ENCODE measurements around the gene SUN2. TPM values are rescaled to one million over a fixed set of nuclear protein-coding genes. Genes with fewer than 3 reads are reported as not detected.
"Not testable (repeated sequence)": the region's sequence is repeated elsewhere in the genome, so short reads cannot be mapped to it uniquely, and the experiment has no call there.

Gene SUN2
- 156 and 172 TPM in 2 replicates for polyA plus RNA-seq
- 111 and 142 TPM in 2 replicates for polyA minus RNA-seq

- Histone ChIP-seq H3K4me2 (ENCODE audit: low read length) (peak within 1 kb of the TSS; percentile 81), H3K27ac (ENCODE audit: low read length) (peak within 1 kb of the TSS; percentile 91), H2AFZ (ENCODE audit: low read depth, low read length) (peak within 1 kb of the TSS; percentile 69), H3K79me2 (replicated peaks; ENCODE audit: insufficient read depth, low read length) (peaks cover 25% of the 10 kb centered on the region), H3F3A (ENCODE audit: insufficient read depth, low read length, poor library complexity, severe bottlenecking) (no peaks in the 10 kb centered on the region), H4K20me1 (ENCODE audit: insufficient read depth) (no peaks in the 10 kb centered on the region), H3K9me2 (ENCODE audit: insufficient read depth, low read length) (no peaks in the 10 kb centered on the region), H3K4me3 (ENCODE audit: low read length) (peak within 1 kb of the TSS; percentile 95), H3K36me3 (ENCODE audit: insufficient read depth, low read length) (no peaks in the 10 kb centered on the region), H3K9ac (ENCODE audit: low read length) (peak within 1 kb of the TSS; percentile 92), H3K9me3 (ENCODE audit: low read length) (no peaks in the 10 kb centered on the region), H3K27me3 (ENCODE audit: insufficient read depth, low read depth, low read length) (no peaks in the 10 kb centered on the region)
- TF ChIP-seq MXI1 (conservative IDR thresholded peaks at IDR 0.05; ENCODE audit: poor library complexity, severe bottlenecking) (peak; percentile 76), RAD21 (conservative IDR thresholded peaks at IDR 0.05) (no peak), EZH2 (IDR thresholded peaks at IDR 0.05; ENCODE audit: borderline replicate concordance, insufficient read depth, low read length, poor library complexity, severe bottlenecking) (no peak), POLR2AphosphoS5 (IDR thresholded peaks at IDR 0.05) (peak; percentile 87), SMC3 (conservative IDR thresholded peaks at IDR 0.05; ENCODE audit: poor library complexity) (no peak), TAF1 (IDR thresholded peaks at IDR 0.05; ENCODE audit: low read depth) (peak; percentile 36), EP300 (conservative IDR thresholded peaks at IDR 0.05; ENCODE audit: poor library complexity, severe bottlenecking) (peak; percentile 82), REST (IDR thresholded peaks at IDR 0.05; ENCODE audit: borderline replicate concordance) (peak; percentile 6), CTCF (IDR thresholded peaks at IDR 0.05; ENCODE audit: poor library complexity, severe bottlenecking) (no peak)
Measured at GRCh38 chr22:38755911-38756532, at the start of gene SUN2. SUN2 (minus strand) TSS chr22:38755998; CDS start chr22:38752628, 3,370 bp downstream.

- not testable (repeated sequence) for H3K9me3 ChIP-seq (ENCODE audit: low read length); H3K79me2 ChIP-seq (replicated peaks; ENCODE audit: insufficient read depth, low read length); H3K36me3 ChIP-seq (ENCODE audit: insufficient read depth, low read length); H3K9ac ChIP-seq (ENCODE audit: low read length); H3K9me2 ChIP-seq (ENCODE audit: insufficient read depth, low read length); H3K27ac ChIP-seq (ENCODE audit: low read length); H2AFZ ChIP-seq (ENCODE audit: low read depth, low read length); H3K4me2 ChIP-seq (ENCODE audit: low read length); H4K20me1 ChIP-seq (ENCODE audit: insufficient read depth); H3F3A ChIP-seq (ENCODE audit: insufficient read depth, low read length, poor library complexity, severe bottlenecking); H3K27me3 ChIP-seq (ENCODE audit: insufficient read depth, low read depth, low read length); H3K4me3 ChIP-seq (ENCODE audit: low read length)
Measured at GRCh38 chr22:38805041-38805593, 49.3 kb upstream of the SUN2 start.

All from neural cell (in vitro differentiated cells).